Fibroblast of lung (primary cell): Measurements from ENCODE around the gene MLLT10. TPM values are rescaled to one million over a fixed set of nuclear protein-coding genes. Genes with fewer than 3 reads are reported as not detected.

Experiments used
- DNase-seq, 2 donors: peaks; one replicate each; pipeline versions ENCODE4 v3.0.0 to v3.0.0-alpha.2; 2010; ENCODE audit warnings: low read depth in 2 of 2
- H2AFZ ChIP-seq: 2 replicates; pipeline ENCODE4 v1.5.1; 2012; ENCODE audit warnings: low read length, control low read depth, inconsistent platforms
- H3K27ac ChIP-seq: 2 replicates; pipeline ENCODE4 v1.5.1; 2011; ENCODE audit warnings: low read length, control low read depth; ENCODE audit not compliant: insufficient read depth
- H3K27me3 ChIP-seq: 2 replicates; pipeline ENCODE4 v1.5.1; 2011; ENCODE audit warnings: mild to moderate bottlenecking, low read length; ENCODE audit not compliant: control insufficient read depth, insufficient read depth
- H3K36me3 ChIP-seq: 2 replicates; pipeline ENCODE4 v1.5.1; 2011; ENCODE audit warnings: low read length; ENCODE audit not compliant: control insufficient read depth, insufficient read depth
- H3K4me1 ChIP-seq: 2 replicates; pipeline ENCODE4 v1.5.1; 2011; ENCODE audit warnings: low read length; ENCODE audit not compliant: control insufficient read depth, insufficient read depth; ENCODE audit errors: extremely low read depth
- H3K4me2 ChIP-seq: 2 replicates; pipeline ENCODE4 v1.5.1; 2011; ENCODE audit warnings: low read length, control low read depth; ENCODE audit not compliant: insufficient read depth; ENCODE audit errors: extremely low read depth
- H3K4me3 ChIP-seq, 4 experiments: fragments of 200-600 bp in 1 of 4; sonication (generic) in 1 of 4; replicated peaks in 1 of 4; 2 replicates each; pipeline ENCODE4 v1.5.1; 2011 to 2016; ENCODE audit warnings: low read length in 4 of 4, low read depth in 3 of 4, mild to moderate bottlenecking in 3 of 4, control low read depth in 2 of 4, inconsistent platforms in 1 of 4, mixed read lengths in 1 of 4; ENCODE audit not compliant: insufficient read depth in 1 of 4; ENCODE audit errors: control extremely low read depth in 1 of 4
- H3K79me2 ChIP-seq: 2 replicates; pipeline ENCODE4 v1.5.1; 2012; ENCODE audit warnings: mild to moderate bottlenecking, low read length, inconsistent platforms; ENCODE audit not compliant: control insufficient read depth, insufficient read depth
- H3K9ac ChIP-seq: 2 replicates; pipeline ENCODE4 v1.5.1; 2011; ENCODE audit warnings: mild to moderate bottlenecking, low read length, control low read depth; ENCODE audit not compliant: insufficient read depth
- H3K9me3 ChIP-seq: 2 replicates; pipeline ENCODE4 v1.5.1; 2012; ENCODE audit warnings: low read depth, low read length; ENCODE audit not compliant: control insufficient read depth, insufficient read depth
- H4K20me1 ChIP-seq: 2 replicates; pipeline ENCODE4 v1.5.1; 2011; ENCODE audit warnings: low read length; ENCODE audit not compliant: control insufficient read depth, insufficient read depth; ENCODE audit errors: extremely low read depth
- EZH2 ChIP-seq: IDR thresholded peaks from 2 replicates; pipeline ENCODE4 v1.5.1; 2012; ENCODE audit warnings: low read length, control low read depth, mild to moderate bottlenecking; ENCODE audit errors: missing control alignments
- polyA plus RNA-seq, 2 donors: library from polyadenylated mRNA; depleted of rRNA in 1 of 2; stranded (reverse) in 1 of 2; unstranded in 1 of 2; fragments of >200 nt; gene quantifications; 2 replicates each; pipeline ENCODE4 v1.2.1, GENCODE V29; 2011 to 2012; ENCODE audit warnings: missing spikeins in 1 of 2
- total RNA-seq: library from RNA; depleted of rRNA; stranded (reverse); fragments of >200 nt; gene quantifications from 2 replicates; pipeline ENCODE4 v1.2.1, GENCODE V29; 2014
- TF ChIP-seq, protein P1 (sequence below), 2 donors: IDR thresholded peaks in 1 of 2; conservative IDR thresholded peaks in 1 of 2; 1 replicate in 1 of 2; 2 replicates in 1 of 2; pipeline ENCODE4 v1.5.1; 2011 to 2012; ENCODE audit warnings: low read length in 2 of 2, control low read depth in 1 of 2, inconsistent platforms in 1 of 2, low read depth in 1 of 2, mild to moderate bottlenecking in 1 of 2

Gene MLLT10
- total and polyA plus RNA-seq, 2 donors (not counting 1 experiment from before 2014, with no cell fraction given): 25.6 to 56.3 TPM

DNA sequence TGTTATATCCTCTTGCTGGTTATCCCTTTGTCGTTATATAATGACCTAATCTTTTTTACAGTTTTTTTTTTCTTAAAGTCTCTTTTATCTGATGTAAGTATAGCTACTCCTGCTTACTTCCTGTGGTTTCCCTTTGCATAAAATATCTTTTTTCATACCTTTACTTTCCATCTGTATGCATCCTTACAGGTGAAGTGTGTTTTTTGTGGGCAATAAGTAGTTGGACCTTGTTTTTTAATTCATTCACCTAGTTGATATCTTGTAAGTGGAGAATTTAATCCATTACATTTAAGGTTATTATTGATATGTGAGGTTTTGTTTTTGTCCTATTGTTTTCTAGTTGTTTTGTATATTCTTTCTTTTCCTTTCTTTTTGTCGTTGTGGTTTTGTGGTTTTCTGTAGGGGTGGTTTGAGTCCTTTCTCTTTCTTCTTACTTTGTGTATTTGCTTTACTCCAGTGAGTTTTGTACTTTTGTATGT lies 168.6 kb downstream of the MLLT10 start:
- H3K4me2 ChIP-seq: no peak overlapping the region
- H3K27ac ChIP-seq: no peak overlapping the region
- H3K79me2 ChIP-seq: peaks cover 22% of the 10 kb centered on the region
- H3K4me3 ChIP-seq: no peak overlapping the region
- no peak for TF ChIP-seq EZH2
- TF ChIP-seq, protein P1, sequence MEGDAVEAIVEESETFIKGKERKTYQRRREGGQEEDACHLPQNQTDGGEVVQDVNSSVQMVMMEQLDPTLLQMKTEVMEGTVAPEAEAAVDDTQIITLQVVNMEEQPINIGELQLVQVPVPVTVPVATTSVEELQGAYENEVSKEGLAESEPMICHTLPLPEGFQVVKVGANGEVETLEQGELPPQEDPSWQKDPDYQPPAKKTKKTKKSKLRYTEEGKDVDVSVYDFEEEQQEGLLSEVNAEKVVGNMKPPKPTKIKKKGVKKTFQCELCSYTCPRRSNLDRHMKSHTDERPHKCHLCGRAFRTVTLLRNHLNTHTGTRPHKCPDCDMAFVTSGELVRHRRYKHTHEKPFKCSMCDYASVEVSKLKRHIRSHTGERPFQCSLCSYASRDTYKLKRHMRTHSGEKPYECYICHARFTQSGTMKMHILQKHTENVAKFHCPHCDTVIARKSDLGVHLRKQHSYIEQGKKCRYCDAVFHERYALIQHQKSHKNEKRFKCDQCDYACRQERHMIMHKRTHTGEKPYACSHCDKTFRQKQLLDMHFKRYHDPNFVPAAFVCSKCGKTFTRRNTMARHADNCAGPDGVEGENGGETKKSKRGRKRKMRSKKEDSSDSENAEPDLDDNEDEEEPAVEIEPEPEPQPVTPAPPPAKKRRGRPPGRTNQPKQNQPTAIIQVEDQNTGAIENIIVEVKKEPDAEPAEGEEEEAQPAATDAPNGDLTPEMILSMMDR (conservative IDR thresholded peaks at IDR 0.05 in 1 of 2, IDR thresholded peaks at IDR 0.05 in 1 of 2; ENCODE audit: low read depth in 1 of 2, low read length in 2 of 2): no peak
- H3K4me1 ChIP-seq: no peaks in the 10 kb centered on the region
- peaks cover 1% of the 10 kb centered on the region for H3K36me3 ChIP-seq
- H3K9me3 ChIP-seq: no peaks in the 10 kb centered on the region
- no peaks in the 10 kb centered on the region for H4K20me1 ChIP-seq
- no peaks in the 10 kb centered on the region for H3K27me3 ChIP-seq
- DNase-seq: no peak
- H2AFZ ChIP-seq: no peak overlapping the region
- no peak overlapping the region for H3K9ac ChIP-seq

- H4K20me1 ChIP-seq: no peaks in the 10 kb centered on the region
- no peak overlapping the region for H3K27ac ChIP-seq
- peaks cover 1% of the 10 kb centered on the region for H3K36me3 ChIP-seq
- H3K4me3 ChIP-seq: no peak overlapping the region
- H2AFZ ChIP-seq: no peak overlapping the region
- H3K4me1 ChIP-seq: no peaks in the 10 kb centered on the region
- DNase-seq: no peak
- no peaks in the 10 kb centered on the region for H3K27me3 ChIP-seq
- no peak overlapping the region for H3K9ac ChIP-seq
- no peaks in the 10 kb centered on the region for H3K9me3 ChIP-seq
- no peak overlapping the region for H3K4me2 ChIP-seq
- TF ChIP-seq, protein P1 (conservative IDR thresholded peaks at IDR 0.05 in 1 of 2, IDR thresholded peaks at IDR 0.05 in 1 of 2; ENCODE audit: low read depth in 1 of 2, low read length in 2 of 2): no peak
- no peak for TF ChIP-seq EZH2
- peaks cover 20% of the 10 kb centered on the region for H3K79me2 ChIP-seq
These were observed 171.3 kb downstream of the MLLT10 start for GRCh38 chr10:21705142-21705827.

DNA sequence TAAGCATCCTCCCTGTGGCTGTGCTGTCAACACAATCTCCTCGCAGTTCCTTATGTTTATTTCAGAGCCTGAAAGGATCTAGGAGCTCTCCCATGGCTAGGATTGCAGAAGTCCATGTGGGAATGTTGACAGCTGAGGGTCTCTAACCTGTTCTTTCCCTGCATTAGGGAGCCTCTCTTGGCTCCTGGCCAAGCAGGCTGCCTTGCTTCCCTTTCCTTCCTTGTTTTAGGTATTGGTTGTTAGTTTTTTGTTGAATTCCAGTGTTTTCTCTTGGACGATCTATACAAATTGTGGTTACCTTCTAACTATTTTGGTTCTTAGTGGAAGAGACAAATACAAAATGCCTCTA lies 171.8 kb downstream of the MLLT10 start:
- H3K9me3 ChIP-seq: no peaks in the 10 kb centered on the region
- H3K36me3 ChIP-seq: peaks cover 1% of the 10 kb centered on the region
- H3K9ac ChIP-seq: no peak overlapping the region
- no peak overlapping the region for H3K4me2 ChIP-seq
- TF ChIP-seq, protein P1 (conservative IDR thresholded peaks at IDR 0.05 in 1 of 2, IDR thresholded peaks at IDR 0.05 in 1 of 2; ENCODE audit: low read depth in 1 of 2, low read length in 2 of 2): no peak
- TF ChIP-seq EZH2: no peak
- H3K27me3 ChIP-seq: no peaks in the 10 kb centered on the region
- peaks cover 17% of the 10 kb centered on the region for H3K79me2 ChIP-seq
- no peak overlapping the region for H3K4me3 ChIP-seq
- no peak overlapping the region for H2AFZ ChIP-seq
- H3K27ac ChIP-seq: no peak overlapping the region
- H3K4me1 ChIP-seq: no peaks in the 10 kb centered on the region
- DNase-seq: no peak
- H4K20me1 ChIP-seq: no peaks in the 10 kb centered on the region
